COLO668 (cell line): ENCODE measurements around the gene ACOT7.
A peak's percentile ranks its signal among the peaks of the same experiment; 100 is the strongest.

Source experiments
- DNase-seq: peaks from one replicate; lab custom pipeline; 2025; ENCODE audit not compliant: unreplicated experiment; lab: John Stamatoyannopoulos, UW

The ACOT7 gene

DNA sequence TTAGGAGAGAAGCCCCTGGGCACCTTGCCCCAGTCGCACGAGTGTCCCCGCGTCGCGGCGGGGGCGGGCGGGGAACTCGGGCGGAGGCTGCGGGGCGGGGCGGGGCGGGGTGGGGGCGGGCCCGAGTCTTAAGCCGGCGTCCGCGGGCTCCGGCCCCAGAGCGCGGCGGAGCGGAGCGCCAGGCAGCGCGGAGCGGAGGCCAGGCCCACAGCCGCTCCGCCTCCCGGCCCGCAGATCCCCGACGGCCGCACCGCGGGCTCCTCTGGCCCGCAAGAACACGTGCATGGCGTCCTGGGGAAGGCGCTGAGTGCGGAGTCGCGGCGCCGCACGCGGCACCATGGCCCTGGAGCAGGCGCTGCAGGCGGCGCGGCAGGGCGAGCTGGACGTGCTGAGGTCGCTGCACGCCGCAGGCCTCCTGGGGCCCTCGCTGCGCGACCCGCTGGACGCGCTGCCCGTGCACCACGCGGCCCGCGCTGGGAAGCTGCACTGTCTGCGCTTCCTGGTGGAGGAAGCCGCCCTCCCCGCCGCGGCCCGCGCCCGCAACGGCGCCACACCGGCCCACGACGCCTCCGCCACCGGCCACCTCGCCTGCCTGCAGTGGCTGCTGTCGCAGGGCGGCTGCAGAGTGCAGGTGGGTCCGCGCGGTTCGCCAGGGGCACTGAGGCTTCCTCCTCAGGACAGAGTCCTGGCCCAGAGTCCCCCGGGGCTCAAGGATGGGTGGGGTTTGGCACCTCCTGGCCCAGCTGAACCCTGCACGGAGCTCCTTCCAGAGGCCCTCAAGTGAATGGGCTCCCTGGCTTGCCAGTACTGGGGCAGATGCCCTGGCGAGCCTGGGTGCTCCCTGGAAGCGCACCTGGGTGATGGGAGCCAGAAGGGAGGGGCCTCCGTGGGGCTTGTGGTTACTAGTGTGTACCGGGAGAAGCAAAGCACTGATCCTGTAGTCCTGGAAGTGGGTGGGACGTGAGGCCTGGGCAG is 31.3 kb upstream of the ACOT7 start, which contains the start of gene ESPN:
TSS of gene ESPN (plus strand) at position 158 of the 975 bp plus-strand sequence. CDS start at position 338, 180 bp downstream.
- peak; percentile 73 for DNase-seq

DNA sequence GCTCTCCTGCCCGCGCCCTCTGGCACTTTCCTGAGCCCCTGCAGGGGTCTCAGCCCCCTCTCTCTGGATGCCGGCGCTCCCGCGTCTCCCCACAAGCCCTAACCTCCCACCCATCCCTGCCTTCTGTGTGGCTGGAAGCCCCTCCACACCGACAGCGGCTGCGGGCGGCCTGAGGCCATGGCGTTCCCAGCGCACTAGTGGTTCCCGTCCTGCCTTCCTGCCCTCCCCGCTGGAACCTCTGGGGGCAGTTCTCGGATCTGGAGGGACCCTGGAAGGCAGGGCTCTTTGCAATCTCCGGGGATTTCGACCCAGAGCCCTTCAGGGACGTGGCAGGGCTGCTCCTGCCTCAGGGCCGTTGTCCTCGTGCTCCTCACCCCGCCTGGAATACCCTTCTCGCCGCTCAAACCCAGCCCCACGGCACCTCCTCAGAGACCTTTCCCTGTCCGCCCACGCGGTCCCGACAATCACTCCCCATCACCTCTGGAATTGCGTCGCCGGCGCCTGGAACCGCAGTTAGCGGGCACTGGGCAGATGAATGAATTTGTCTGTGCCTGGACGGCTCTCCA is 30.5 kb upstream of the ACOT7 start:
- DNase-seq = peak; percentile 38

DNA sequence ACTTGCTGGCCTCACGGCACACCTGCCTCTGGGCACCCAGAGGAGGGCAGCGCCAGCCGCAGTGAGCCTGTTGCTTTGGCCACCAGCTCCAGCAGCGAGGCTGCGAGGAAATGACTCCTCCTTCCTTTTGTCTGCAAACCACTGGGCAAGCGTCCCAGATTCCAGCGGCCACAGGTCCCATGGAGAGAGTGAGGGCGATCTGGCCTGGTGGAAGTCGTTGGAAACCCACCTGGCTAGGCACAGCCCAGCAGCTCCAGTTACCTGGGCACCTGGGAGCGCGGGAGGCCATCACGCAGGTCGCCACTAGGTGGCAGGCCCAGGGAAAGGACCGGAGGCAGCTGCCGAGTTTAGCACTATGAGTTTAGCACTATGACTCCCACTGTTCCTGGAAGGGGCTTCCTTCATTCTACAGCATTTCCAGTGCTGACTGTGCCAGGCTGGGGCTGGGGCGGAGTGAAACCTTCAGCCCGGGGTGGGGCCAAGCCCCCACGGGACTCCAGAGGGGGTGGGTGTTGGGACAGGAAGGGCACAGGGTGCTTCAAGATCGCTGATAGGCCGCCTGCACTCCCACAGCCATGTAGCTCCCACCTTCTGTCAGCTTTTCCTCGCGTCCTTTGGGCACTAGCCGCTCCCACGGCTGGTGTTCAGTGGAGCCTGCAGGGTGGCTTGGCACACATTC is 29.9 kb upstream of the ACOT7 start:
- peak; percentile 97 for DNase-seq

DNA sequence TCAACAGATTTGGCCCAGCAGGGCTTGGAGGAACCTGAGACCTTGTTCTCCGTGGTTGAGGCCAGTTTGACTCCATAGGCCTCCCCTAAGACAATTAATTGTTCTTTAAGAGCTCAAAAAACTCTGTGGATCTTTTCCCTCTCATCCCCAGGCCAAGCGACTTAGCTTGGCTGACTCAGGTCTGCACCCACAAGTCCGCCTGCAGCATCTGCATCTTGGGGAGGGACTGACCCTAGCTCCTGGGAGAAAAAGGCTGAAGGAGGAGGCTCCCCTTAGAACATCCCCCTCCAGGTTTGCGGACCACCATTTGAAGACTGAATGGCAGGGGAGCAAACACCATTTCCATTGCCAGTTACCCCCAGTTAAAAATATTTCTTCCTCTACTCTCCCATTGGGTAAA is 27.7 kb upstream of the ACOT7 start:
- no peak for DNase-seq

DNA sequence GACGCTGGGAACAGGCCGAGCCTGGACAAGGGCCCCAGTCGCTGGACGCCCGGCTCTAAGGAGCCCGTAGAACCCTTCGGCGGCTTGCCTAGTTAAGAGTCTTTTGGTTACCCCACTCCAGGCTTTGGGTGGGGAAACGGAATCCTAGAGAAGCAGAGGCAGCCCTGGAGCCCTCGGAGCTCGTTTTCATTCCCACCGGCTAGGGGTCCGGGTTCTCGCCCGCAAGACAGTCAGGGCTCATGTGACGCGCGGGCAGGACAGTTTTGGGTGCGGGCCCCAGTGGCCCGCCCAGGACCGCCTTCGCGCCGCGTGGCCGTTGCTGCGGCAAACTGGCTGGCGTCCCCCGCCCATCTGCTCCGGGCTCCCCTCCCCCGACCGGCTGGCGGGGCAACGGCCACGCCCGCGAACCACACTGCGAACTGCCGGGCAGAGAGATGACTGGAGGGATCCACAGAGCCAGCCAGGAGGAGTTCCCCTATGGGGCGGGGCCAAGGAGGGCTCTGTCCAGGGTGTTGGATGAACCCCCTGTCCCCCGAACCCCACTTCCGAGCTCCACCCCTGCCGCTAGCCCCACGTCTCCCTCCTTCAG is 27.0 kb upstream of the ACOT7 start:
- no peak for DNase-seq

DNA sequence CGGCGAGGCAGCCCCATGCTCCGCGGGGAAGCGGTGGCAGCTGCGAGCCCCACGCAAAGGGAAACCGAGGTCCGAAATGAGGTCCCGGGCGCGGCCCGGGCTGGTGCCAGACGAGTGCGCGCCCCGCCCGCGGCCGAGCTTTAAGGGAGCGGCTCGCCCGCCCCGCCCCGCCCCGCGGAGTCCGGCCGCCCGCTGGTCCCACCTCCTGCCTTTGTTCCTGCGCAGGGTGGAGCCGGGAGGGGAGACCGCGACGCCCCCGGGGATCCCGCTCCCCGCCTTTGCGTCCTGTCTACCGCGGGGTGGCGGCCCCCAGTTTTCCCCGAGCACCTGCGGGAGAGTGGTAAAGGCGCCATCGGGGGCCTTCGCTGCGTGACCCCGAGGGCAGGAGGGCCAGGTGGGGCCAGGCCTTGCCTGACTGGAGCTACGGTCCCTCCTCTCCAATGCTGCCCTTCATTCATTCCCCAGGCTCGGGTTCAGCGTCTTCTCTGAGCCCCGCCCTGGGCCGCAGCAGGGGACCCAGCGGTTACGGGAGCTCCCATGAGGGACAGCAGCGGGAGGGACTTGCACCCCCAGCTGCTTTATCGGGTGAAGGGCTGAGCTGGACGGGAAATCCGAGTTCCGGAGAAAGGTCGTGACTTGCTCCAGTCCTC is 26.4 kb upstream of the ACOT7 start, which contains the start of gene HES2:
TSS of gene HES2 (minus strand) at position 116 of the 650 bp plus-strand sequence. CDS start at position 17, 99 bp downstream.
- peak; percentile 56 for DNase-seq

DNA sequence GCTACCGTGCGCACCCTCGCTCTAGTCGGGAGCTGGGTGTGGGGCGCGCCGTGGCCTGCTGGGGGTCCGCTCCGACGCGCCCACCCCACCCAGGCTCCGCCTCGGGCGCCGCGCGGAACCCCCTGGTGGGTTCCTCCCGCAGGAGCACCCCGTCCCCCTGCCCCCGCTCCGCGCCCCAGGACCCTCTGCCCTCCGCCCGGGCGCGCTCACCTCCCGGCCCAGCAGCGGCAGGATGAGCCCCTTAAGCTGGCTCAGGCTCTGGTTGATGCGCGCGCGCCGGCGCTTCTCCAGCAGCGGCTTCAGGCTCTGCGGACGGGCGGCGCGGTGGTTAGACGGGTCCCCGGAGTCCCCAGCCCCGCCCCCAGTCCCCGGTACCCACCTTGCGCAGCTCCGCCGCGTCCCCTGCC is 25.8 kb upstream of the ACOT7 start:
- DNase-seq = peak; percentile 56

DNA sequence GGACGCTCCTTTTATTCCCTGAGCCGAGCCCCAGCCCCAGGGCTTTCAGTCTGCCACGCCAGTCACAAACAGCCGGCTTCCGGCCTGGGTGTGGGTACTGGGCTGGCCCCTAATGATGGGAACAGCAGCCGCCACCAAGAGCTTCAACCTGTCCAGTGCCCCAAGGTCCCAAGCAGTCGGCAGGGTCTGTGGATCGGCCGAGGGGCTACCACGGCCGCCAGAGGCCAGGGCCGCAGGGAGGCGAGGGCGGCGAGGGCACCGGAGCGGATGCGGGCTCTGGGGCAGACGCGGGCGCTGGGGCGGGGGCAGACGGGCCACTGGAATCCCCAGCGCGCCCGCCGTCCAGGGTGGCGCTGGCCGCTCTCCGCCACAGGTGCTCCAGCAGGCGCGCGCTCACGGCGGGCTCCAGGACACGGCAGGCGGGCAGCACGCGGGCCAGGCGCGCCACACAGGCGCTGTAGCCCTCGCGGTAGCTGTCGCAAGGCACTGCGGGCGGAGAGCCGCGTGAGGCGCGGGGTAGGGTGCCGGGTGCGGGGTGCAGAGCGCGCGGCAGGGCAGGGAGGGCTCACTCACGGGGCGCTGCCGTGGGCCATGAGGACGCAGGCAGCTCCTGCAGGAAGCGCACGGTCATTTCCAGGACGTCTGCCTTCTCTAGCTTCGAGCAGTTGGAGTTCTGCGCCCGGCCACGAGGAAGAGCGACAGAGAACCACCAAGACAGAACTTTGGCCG is 25.3 kb upstream of the ACOT7 start:
- DNase-seq = peak; percentile 64

DNA sequence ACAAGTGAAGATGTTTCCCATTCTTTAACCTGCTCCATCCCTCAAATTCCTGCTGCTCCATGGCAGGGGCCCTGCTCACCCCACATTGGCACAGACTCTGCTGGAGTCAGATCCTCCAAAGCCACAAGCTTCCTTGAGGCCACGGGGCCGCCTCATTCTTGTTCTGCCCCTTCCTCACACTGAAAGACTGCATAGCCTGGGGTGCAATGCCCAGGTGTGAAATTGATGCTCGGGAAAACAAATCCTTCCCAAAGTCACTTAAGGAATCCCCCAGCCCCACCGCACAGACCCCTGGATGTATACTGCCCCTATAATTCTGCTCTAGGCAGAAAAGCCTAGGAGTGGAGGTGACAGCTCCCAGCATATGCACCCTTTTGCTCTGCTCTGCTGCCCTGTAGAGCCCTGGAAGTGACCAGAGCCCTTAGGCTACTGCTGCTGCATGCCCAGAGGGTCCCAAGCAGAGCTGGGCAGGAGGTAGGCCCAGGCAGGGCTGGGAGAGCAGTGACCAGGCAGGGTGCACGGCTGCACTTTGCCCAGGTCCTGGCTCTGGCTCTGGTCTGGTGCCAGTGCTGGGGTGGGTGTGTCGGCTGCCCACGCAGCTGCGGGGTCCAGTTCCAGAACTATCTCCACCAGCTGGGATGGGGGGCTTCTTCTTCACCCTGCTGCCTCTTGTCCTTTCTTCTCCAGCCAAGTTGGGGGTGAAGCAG is 24.5 kb upstream of the ACOT7 start:
- DNase-seq = no peak

DNA sequence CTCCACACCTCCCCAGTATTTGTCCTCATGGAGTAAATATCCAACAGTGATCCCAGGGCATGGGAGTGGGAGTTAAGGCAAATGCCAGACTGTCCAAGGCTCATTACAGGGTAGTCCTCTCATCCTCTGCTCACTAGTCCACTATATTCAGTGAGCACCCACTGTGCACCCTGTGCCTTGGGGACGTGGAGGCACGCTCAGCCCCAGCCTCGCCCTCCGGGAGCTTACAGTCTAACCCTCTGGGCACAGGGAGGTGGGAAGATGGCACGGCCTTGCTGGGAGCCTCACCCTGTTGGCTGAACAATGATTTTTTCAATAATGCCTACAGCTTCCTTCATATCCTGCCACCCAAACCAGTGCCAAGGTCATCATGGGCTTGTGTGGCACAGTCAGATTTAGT is 23.3 kb upstream of the ACOT7 start:
- no peak for DNase-seq

DNA sequence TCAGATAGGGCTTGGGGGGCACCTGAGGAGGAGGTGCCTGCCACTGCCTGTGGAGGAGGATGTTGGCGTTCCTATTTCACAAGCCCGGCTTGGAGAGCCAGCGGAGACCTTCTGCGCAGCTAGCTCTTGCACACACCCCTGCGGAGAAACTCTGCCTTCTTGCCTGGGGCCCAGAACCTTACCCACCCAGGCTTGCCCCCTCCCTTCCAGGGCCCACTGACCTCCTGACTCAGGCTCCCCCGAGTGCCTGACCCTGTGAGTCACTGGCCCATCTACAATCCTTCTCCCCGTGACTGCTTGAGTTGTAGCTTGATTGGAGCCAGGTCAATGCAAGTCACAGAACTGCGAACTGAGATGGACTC is 22.7 kb upstream of the ACOT7 start:
- DNase-seq = no peak

DNA sequence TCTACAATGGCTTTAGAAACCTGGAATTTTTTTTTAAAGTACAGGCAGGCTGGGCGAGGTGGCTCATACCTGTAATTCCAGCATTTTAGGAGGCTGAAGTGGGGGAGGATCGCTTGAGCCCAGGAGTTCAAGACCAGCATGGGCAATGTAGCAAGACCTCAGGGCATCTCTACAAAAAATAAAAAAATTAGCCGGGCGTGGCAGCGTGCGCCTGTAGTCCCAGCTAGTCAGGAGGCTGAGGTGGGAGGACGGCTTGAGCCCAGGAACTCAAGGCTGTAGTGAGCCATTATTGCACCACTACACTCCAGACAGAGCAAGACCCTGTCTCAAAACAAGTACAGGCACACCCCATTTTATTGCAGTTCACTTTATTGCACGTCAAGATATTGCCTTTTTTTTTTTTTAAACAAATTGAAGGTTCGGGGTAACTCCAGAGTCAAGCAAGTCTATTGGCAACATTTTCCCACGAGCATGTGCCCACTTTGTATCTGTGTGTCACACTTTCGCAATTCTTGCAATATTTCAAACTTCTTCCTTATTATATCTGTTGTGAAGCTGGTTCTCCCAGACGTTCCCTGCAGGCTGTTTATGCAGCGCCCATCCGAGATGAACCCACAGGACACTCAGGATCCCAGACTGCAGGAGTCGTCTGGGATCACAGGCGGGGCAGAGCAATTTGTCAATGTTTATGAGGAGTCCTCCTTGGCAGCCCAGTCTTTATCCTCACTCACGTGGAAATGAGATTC is 21.5 kb upstream of the ACOT7 start:
- no peak for DNase-seq

DNA sequence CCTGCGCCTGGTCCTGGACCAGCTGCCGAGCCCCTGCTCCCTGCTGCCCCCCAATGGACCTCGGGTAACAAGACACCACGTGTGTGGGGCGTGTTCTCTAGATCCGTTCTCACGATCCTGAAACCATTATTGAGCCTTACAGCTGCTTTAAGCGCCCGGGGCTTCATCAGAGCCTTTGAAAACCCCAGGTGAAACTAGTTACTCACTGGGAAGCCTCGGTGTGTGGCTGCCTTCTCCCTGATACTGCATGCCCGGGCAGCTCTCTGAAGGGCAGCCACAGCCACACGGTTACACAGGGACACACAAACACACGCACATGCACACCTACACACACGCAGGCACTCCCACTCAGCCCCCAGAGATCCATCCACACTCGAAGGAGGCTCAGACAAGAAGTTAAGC is 20.9 kb upstream of the ACOT7 start:
- DNase-seq = peak; percentile 59

DNA sequence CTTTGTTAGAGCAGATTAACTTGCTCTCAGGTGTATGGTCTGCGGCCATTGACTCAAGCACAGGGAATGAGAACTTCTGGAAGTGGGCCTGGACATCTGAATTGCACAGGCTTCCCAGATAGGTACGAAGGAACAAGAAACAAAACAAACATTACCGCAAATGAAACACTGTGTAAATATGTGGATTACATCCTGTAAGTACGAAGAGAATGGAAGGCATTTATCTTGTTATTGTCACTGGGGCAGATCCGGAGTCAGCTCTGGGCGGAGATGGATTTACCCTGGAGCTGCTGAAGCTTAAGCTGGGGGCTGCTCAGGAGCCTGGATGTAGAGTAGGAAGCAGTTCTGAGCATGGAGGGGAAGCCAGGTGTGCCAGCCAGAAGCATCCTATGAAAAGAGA is 19.3 kb upstream of the ACOT7 start:
- peak; percentile 73 for DNase-seq

DNA sequence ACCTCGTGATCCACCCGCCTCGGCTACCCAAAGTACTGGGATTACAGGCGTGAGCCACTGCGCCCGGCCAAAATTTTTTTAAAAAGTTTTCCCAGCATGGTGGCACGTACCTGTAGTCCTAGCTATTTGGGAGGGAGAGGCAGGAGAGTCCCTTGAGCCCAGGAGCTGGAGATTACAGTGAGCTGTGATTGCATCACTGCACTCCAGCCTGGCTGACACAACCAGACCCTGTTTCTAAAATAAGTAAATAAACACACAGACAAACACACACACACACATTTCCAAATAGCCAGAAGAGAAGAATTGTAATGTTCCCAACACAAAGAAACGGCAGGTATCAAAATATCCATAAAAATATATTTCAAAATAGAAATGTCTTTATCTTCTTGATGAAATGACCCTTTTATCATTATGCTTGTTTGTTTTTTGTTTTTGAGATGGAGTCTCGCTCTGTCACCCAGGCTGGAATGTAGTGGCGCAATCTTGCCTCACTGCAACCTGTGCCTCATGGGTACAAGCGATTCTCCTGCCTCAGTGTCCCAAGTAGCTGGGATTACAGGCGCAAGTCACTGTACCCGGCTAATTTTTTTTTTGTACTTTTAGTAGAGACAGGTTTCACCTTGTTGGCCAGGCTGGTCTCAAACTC is 16.8 kb upstream of the ACOT7 start:
- no peak for DNase-seq

DNA sequence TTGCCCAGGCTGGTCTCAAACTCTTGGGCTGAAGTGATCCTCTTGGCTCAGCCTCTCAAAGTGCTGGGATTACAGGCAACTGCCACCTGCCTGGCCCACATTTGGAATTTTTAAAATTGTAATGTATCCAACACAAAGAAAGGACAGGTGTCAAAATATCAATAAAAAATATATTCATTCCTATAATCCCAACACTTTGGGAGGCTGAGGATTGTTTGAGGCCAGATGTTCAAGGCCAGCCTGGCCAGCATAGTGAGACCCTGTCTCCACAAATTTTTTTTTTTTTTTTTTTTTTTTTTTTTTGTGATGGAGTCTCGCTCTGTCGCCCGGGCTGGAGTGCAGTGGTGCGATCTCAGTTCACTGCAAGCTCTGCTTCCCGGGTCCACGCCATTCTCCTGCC is 16.2 kb upstream of the ACOT7 start:
- DNase-seq = no peak

DNA sequence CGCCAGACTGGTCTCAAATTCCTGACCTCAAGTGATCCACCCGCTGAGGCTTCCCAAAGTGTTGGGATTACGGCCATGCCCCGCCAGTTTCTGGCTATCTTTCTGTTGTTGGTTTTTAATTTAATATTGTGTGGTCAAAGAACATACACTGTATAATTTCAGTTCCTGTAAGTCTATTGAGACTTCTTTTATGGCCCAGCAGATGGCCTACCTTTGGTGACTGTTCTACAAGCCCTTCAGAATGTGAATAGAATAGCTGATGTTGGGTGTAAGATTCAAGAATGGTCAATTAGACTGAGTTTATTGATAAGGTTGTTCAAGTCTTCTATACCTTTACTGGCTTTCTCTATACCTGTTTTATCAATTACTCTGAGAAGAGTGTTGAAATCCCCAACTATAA is 15.5 kb upstream of the ACOT7 start:
- DNase-seq = no peak

DNA sequence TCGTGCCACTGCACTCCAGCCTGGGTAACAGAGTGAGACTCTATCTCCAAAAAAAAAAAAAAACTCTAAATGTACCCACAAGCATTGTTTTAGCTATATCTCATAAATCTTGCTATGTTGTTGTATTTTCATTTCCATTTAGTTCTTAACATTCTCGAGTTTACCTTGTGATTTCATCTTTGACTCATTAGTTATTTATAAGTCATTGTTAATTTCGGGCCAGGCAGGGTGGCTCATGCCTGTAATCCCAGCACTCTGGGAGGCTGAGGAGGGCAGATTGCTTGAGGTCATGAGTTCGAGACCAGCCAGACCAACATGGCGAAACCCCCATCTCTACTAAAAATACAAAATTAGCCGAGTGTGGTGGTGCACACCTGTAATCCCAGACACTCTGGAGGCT is 14.5 kb upstream of the ACOT7 start:
- no peak for DNase-seq
